HG02870 (cell line): ENCODE data around the gene MMP28.
A peak's percentile ranks its signal among the peaks of the same experiment; 100 is the strongest.

Source experiments
- ATAC-seq: cut with Tn5 transposase; IDR thresholded peaks from one replicate; pipeline ENCODE4 v1.9.1; 2021; ENCODE audit warnings: mild to moderate bottlenecking, moderate library complexity; ENCODE audit not compliant: unreplicated experiment

The MMP28 gene, protein sequence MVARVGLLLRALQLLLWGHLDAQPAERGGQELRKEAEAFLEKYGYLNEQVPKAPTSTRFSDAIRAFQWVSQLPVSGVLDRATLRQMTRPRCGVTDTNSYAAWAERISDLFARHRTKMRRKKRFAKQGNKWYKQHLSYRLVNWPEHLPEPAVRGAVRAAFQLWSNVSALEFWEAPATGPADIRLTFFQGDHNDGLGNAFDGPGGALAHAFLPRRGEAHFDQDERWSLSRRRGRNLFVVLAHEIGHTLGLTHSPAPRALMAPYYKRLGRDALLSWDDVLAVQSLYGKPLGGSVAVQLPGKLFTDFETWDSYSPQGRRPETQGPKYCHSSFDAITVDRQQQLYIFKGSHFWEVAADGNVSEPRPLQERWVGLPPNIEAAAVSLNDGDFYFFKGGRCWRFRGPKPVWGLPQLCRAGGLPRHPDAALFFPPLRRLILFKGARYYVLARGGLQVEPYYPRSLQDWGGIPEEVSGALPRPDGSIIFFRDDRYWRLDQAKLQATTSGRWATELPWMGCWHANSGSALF

DNA sequence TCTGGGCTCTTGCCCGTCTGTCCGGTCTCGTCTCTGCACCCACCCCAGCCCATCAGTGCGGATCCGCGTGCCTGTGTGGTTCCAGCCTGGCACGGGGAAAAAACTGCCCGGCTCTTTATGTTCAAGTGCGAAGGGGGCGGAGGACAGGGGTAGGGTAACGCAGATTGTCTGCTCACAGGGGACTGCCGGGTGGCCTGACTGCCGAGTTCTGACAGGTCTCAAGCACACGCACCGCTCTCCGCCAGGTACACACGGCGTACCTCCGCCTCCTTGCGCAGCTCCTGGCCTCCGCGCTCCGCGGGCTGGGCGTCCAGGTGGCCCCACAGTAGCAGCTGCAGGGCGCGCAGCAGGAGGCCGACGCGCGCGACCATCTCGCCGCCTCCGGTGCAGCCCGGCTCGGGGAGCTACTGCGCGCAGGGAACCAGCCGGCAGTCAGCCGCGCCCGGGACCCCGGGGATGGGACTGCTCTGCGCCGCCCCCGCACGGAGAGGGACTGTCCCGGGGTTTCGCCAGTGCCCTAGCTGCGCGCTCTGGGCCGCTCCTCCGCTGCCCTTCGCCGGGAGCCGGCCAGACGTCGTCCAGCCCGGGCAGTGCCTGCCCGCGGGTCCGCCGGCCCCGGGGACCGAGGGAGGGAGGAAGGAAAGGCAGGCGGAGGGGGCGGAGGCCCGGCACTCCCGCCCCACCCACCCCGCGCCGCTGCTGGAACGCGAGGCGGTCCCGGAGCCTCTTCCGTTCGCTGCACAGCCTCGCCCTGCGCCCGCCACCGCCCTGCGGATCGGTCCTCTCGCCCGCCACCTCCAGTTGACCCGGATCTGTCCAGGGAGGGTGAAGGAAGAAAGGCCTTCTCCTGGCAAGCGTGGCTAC is at the start of gene MMP28:
TSS of gene MMP28 (minus strand) at position 635 of the 864 bp plus-strand sequence. CDS start at position 371, 264 bp downstream.
- ATAC-seq, result no peak

DNA sequence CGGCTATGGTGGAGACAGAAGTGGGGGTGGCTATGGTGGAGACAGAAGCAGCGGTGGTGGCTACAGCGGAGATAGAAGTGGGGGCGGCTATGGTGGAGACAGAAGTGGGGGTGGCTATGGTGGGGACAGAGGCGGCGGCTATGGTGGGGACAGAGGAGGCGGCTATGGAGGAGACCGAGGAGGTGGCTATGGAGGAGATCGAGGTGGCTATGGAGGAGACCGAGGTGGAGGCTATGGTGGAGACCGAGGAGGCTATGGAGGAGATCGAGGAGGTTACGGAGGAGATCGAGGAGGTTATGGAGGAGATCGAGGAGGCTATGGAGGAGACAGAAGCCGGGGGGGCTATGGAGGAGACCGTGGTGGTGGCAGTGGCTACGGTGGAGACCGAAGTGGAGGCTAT is 49.1 kb upstream of the MMP28 start:
- no peak for ATAC-seq

DNA sequence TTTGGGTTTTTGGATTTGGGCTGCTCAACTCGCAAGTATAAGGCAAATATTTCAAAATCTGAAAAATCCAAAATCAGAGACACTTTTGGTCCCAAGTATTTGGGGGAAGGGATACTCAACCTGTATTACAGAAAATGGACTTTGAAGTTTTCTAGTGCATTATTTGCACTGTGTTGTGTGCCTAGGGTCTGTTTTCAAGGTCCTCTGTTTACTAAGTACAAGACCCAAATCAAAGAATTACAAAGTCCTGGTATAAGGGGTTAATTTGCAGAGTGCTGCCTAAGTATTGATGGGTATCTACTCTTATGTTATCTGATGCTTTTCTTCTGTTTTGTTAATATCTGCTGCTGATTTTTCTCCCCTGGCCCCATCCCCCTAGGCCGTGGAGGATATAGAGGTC is 48.3 kb upstream of the MMP28 start:
- ATAC-seq, result no peak

DNA sequence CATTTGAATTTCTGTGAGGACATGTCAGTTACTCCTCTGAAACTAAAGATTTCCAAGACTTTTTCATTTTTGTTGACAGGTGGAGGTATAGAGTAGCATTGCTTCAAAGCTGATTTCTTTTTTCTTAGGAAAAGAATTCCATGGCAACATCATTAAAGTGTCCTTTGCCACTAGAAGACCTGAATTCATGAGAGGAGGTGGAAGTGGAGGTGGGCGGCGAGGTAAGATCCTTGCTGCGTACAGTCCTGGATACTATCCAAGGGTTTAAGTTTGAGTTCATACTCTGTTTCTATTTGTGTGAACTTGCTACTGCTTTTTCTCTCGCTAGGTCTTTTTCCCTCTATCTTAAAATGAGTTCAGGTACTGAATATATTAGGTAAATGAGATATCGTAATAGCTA is 46.8 kb upstream of the MMP28 start:
- no peak for ATAC-seq

DNA sequence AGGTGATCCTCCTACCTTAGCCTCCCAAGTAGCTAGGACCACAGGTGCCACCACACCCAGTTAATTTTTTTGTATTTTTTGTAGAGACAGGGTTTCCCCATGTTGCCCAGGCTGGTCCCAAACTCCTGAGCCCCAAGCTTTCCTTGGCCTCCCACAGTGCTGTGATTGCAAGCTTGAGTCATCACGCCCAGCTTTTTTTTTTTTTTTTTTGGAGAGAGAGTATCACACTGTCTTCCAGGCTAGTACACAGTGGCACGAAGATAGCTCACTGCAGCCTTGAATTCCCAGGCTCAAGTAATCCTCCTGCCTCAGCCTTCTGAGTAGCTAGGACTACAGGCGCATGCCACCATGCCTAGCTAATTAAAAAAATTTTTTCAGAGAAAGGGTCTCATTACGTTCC is 46.1 kb upstream of the MMP28 start:
- no peak for ATAC-seq

DNA sequence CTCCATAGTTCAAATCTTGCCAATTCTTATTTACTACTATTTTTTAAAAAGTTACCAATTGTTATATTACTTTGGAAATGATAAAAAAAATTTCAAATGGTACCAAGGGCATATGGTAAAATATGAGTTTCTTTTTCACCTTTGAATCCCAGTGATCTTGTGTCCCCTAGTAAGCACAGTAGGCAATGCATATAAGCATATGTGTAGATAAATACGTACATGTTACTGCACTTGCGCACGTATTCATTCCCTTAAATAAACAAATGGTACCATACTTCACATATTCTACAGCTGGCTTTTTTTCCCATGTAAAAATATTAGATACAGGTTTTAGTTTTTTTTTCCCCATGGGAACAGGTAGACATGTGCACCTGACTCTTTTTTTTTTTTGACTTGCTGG is 45.7 kb upstream of the MMP28 start:
- ATAC-seq, result no peak

DNA sequence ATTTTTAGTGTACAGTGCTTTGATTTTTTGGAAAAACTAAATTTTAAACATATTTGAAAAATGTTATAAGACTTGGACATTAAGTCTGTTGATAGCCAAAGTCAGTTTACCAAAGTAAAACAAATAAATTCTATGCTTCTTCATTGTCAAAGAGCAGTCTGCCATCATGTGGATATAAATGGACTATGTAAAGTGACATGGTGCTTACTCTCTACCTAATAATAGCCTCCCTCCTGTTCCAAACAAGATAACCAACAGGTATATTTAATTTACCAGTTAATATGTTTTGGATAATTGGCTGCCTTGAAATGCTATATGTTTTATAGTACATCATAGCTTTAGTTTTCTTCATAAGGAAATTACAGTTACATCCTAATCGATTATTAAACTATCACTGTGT is 29.8 kb upstream of the MMP28 start:
- ATAC-seq, result no peak

DNA sequence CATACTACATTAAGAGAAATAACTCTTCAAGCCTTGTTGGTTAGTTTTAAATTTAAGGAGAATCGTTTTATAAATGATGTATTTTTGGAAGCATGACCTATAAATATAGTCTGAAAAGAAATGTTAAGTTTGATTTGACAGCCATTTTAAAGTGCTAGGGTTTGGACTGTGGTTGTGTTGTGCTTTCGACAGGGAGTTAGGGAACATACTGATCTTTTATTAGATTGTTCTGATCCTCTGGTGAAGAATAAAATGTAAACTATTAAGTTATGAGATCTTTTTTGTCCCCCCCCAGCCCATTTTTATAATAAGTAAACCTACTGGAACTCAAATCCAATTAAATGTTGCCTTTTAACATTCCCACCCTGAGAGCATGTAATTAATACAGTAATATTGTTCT is 25.9 kb upstream of the MMP28 start:
- ATAC-seq, result no peak

DNA sequence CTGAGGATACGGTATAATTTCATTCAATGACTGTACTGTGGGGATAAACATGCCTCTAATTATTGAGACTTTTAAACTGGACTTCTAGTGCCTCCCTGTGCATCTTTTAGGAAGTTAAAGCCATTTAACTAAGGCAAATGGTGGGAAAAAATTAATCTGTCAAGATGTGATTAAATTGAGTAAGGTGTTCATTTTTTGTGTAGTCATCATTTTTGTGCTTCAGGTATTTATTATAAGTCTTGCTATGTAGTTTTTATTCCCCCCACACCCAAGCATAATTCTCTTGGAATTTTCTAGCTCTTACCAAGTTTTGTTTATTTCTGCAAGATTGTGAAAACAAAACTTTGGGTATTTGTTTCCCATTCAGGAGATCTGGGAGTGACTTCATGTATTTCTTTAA is 24.0 kb upstream of the MMP28 start:
- no peak for ATAC-seq

DNA sequence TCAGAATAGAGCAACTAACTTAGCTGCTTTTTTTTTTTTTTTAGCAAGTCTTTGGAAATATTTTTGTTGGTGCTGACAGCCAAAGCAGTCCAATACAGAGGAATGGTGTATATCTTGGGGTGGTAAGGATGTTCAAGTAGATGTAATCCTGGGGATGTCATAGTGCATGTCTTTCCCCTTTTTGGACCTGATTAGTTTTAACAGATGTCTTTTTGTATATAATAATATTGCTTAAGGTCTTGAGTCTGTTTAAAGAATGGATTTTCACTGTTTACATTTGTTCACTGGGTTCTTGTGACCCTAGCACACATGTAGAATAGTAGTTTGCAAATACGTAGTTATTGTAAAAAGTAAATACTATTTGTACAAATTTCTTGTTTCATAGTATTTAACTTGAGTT is 21.8 kb upstream of the MMP28 start:
- no peak for ATAC-seq

DNA sequence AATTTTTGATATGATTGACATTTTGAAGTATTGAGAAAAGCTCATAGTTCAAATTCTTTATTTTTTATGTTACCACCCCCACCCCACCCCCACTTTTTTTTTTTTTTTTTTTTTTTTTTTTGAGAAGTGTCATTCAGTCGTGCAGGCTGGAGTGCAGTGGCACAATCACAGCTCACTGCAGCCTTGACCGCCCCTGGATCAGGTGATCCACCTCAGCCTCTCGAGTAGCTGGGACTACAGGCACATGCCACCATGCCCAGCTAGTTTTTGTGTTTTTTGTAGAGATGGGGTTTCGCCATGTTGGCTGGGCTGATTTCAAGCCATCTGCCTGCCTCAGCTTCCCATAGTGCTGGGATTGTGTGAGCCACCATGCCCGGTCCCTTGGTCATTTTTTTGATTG is 21.3 kb upstream of the MMP28 start:
- ATAC-seq, result no peak

DNA sequence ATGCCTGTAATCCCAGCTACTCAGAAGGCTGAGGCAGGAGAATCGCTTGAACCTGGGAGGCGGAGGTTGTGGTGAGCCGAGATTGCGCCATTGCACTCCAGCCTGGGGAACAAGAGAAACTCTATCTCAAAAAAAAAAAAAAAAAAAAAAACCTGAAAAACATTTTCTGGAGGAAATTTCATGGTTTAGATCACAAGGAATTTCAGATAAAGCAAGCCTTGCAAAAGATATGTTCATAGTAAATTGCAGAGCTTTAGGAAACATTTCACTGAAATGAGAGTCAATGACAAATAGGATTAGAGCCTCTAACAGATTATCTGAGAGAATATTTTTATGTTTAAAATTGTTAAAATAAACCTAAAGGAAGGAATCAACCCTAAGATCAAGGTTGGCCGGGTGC is 17.0 kb upstream of the MMP28 start:
- ATAC-seq, result no peak

DNA sequence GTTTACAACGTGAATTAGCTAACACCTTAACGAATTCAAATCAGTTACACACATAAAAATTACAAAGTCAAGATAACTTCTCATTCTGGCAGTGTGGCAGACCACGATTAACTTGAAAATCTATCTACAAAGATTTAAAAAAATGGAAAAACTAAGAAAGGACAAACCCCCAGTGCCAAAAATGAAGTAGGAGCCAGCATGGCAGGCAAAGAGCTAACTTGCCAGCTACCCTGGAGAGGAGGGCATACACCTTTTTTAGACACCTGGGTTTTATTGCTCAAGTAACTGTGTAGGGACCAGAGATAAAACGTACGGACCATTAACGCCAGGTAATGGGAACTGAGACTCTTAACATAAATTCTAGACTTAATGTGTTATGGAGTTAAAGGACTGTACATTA is 16.3 kb upstream of the MMP28 start:
- ATAC-seq, result no peak

DNA sequence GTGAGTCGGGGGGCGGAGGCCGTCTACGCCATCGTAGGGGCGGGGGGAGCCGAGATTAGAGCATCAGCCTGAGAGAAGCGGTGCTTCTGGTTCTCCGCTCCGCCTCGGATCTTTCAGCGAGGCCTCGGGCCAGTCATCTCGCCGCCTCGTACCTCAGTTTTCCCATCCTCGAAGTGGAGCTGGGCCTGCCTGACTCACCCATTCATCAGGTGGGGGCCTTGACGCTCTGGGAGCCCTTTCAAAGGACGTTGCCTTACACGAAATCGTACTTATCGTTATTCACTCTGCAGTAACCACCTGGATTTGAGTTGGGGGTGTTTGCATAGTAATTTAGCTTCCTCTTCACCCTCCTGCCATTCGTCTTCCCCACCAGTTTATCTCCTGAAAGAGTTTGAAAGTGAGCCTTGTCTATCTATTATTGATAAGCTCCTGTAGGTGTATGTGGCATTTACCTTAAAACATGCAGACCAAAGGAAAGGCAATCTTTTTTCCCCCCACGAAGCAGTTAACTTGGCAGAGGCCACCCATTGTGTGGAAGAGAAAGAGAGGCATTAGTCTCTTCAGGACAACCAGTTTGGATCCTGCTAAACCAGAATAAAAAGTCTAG is 14.5 kb upstream of the MMP28 start:
- ATAC-seq, result no peak

DNA sequence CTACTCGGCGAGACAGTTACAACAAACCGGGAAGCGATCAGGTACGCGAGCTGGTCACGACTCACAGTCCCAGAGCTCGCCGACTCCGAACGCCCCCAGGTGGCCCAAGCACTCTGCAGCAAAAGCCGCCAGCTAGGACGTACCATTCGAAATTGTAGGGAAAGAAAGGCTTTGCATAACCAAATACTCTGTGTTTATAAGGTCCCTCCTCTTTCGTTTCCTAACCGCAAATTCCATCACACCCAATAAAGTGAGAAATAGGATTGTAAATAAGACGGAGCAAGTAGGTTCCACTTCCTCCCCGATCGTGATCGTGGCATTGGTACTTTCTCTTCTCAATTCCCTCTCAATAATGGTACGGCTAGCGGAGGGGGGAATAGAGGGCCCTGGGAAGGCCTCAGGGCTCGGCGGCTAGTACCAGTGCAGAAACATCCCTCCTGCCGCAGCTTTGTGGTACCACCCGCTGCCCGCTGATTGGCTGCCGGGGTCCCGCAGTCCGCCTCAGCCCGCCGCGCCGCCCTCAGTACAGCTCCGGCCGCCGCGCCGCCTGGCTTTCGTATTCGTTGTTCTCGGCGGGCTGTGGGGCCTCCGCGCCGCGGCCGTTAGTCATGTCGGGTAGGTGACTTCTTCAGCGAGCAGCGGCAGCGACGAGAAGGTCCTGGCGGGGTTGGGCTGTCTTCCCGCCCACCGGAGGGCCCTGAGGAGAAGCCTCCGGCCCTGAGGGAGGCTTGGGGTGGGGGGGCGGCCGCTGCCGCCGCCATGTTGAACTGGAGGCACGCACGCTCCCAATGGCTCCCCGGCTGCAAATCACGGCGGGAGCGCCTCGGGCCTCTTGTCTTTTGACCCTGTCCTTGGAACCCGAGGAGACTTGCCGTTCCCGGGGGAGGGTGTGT is 13.8 kb upstream of the MMP28 start, which contains the start of gene TAF15:
TSS of gene TAF15 (plus strand) at position 523 of the 893 bp plus-strand sequence. CDS start at position 609, 86 bp downstream.
- peak; percentile 90 for ATAC-seq

DNA sequence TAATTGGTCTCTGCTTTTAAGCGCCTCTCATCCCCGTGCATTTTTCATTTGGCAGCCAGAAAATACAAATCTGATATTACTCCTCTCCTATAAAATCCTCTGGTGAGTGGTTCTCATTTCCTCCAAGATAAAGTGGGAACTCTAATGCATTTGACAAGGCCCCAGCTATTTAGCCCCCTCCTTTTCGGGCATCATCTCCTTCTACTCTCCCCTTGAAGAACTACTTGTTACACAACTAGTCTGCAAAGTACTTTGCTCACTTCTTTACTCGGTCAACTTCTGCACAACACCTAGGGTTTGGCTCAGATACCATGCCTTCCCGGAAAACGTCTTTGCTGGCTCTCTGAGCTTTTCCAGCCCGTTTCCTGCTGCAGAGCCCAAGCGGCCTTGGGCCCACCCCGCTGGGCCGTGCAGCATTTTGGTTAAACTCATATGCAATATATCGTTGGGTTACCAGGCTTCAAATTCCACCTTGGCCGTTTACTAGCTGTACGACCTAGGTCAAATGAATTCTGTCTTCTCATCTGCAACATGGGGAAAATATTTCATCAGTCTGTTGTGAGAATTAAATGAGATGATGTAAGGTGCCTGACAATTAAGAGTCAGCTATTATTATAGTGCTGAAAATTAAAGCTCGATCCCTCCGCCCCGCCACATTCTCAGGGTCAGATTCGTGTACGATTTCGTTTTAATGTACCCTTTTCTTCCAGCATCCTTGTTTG is 13.0 kb upstream of the MMP28 start:
- ATAC-seq, result no peak

DNA sequence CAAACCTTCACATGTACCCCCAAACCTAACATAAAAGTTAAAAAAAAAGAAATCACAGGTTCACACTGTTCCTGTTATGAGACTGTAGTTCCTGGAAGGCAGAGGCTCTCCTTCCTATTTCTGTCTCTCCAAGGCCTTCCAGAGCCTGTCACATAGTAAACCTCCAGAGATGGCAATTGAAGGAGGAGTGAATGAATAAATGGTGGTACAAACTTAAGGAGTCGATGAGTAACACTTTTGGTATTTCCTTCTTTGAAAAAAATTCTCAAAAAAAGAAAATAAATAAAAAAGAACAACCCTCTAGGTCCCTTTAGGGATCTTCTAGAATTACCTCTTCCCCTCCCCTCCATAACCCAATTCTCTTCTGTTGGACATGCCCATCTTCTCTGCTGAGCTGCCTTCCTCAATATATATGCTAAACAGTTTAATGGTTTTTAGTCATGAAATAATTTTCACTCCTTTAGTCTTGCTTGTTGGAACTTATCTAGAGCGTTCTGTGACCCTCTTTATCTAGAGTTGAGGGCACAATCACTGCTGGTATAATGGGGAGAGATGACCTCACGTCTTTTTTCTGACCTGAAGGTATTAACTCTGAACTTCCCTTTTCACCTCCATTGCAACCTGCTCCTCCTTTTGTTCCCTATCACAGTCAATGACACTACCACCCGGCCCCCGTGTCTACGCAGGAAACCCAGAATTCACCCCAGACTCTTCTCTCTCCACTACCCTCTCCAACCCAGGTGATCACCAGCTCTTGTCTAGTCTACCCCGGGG is 12.1 kb upstream of the MMP28 start:
- ATAC-seq, result no peak

DNA sequence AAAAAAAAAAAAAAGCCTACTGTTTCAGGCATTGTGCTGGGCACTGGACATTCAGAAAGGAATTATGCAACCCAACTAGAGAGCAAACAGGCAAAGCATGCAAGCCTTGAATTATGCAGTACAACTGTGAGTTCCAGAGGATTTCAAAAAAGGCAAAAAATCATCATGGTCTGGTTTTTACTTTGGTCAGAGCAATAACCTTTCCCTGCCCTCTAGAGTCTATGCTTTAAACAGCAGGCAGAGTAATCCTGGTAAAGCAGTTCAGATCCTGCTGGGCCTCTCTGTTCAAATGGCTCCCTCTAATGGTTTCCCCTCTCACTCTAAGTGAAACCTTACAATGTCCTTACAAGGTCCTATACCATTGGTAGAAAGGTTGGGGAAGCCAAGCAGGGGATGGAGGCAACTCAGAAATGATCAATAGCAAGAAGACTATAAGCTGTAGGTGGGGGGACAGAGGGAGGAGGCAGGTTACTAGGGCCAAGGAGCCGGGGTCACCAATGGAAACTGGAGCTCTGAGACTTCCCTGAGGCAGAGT is 9.3 kb upstream of the MMP28 start:
- ATAC-seq, result no peak
